Left ventricle myocardium inferior (tissue), 1 donor: ENCODE results near the gene PIK3CD. TPM values are rescaled to one million over a fixed set of nuclear protein-coding genes. Genes with fewer than 3 reads are reported as not detected.

Experiments
- DNase-seq: peaks from one replicate; pipeline ENCODE4 v3.0.0-alpha.2; 2020
- H3K27ac ChIP-seq: fragments of 200-600 bp; replicated peaks from 2 replicates; pipeline ENCODE4 v1.8.0; 2021
- H3K27me3 ChIP-seq: fragments of 200-600 bp; 2 replicates; pipeline ENCODE4 v1.8.0; 2021; ENCODE audit warnings: low read depth
- H3K36me3 ChIP-seq: fragments of 200-600 bp; 2 replicates; pipeline ENCODE4 v1.8.0; 2021
- H3K4me1 ChIP-seq: fragments of 200-600 bp; 2 replicates; pipeline ENCODE4 v1.8.0; 2021
- H3K4me3 ChIP-seq: fragments of 200-600 bp; 2 replicates; pipeline ENCODE4 v1.8.0; 2021; ENCODE audit warnings: mild to moderate bottlenecking, moderate library complexity
- H3K9me3 ChIP-seq: fragments of 200-600 bp; replicated peaks from 2 replicates; pipeline ENCODE4 v1.8.0; 2021
- CTCF ChIP-seq: fragments of 200-600 bp; IDR thresholded peaks from 2 replicates; pipeline ENCODE4 v1.8.0; 2021; ENCODE audit warnings: antibody characterized with exemption, mild to moderate bottlenecking, borderline replicate concordance
- intact Hi-C: fragments of 100-400 bp; cut with micrococcal nuclease; formaldehyde crosslinking; loops from one replicate; pipeline ENCODE4 v1.11.0; 2022
- total RNA-seq: library from RNA; stranded (reverse); fragmentation: NEBNext Ultra II Directional; extraction: Animal tissue kit (Norgen Biotek cat#: 25700); gene quantifications from one replicate; pipeline ENCODE4 v1.2.1, GENCODE V29; 2021
- donor health status: DM: no; HTN: yes; CAD: no; lungs with severe emphysema.

PIK3CD gene
- total RNA-seq, 1 donor from 2014 or later = 2.6 TPM

DNA sequence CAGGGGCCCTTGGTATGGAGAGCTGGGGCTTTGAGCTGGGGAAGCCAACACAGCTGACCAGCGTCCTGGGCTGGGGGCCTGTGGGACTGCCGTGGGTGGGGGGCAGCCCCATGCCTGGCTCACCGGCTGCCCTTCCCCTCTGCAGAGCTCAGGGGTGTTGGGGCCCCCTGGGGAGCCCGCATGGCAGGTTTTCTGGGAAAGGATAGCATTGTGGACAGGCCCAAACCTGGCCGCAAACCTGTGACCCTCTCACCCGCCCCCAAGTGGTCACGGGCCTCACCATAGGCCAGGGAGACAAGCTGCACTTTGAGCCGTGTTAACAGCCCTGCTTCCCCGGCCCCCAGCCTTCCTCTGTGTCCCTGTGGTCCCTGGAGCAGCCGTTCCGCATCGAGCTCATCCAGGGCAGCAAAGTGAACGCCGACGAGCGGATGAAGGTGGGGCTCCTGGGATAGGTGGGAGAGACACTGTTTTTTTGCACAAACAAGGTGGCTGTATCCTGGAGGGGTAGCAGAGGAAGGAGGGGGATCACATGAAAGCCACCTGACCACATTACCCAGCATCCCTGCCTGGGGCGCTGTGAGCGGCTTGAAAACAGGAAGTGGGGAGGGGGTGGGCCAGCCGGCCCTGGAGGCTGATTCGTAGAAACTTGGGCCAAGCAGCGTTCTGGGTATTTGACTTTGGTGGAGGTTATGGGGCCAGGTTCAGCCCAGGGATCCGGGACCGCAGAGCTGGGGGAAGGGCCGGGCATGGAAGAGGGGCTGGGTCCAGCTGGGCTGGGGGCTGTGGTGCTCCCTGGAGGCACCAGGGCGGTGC, 65.9 kb downstream of the PIK3CD start:
- Histone ChIP-seq H3K9me3 (no peaks in the 10 kb centered on the region), H3K4me1 (peaks cover 4% of the 10 kb centered on the region), H3K27me3 (no peaks in the 10 kb centered on the region), H3K27ac (no peak overlapping the region), H3K36me3 (peaks cover 4% of the 10 kb centered on the region), H3K4me3 (peak overlapping the region; percentile 35)
- DNase-seq = peak; percentile 41
- no peak for TF ChIP-seq CTCF
- intact Hi-C loops = no loop called here

DNA sequence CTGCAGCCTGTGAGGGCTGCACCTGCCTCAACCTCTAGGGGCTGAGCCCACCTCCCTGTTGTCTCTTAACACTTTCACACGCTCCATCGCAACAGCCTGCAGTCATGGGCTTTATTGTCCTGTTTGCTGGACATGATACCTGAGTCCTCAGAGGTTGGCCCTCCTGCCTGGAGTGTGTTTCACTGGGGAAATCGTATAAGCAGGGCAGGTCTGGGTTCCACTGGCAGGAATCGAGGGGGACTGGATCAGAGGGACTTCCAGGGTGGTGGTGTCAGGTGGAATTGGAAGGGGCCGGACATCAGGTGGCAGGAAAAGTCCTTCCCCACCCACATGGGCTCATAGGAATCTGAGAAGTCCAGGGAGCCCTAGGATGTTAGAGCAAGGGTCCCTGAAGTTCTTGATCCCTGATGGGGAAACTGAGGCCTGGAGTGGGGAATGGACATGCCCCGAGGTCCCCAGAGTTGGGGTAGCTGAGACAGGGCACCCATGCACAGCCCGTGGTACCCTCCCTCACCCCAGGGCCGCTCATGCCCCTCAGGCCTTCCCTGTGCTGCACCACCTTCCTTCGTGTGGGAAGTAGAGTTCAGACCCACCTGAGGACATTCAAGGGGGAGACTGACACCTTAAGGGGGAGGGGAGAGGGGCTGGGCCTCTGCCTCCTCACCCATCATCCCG, 66.6 kb downstream of the PIK3CD start:
- peaks cover 4% of the 10 kb centered on the region for H3K4me1 ChIP-seq
- H3K27ac ChIP-seq = no peak overlapping the region
- H3K36me3 ChIP-seq = peaks cover 12% of the 10 kb centered on the region
- peak overlapping the region; percentile 35 for H3K4me3 ChIP-seq
- intact Hi-C loops = no loop called here
- DNase-seq = no peak
- no peak for TF ChIP-seq CTCF
- peaks cover 2% of the 10 kb centered on the region for H3K9me3 ChIP-seq
- no peaks in the 10 kb centered on the region for H3K27me3 ChIP-seq

DNA sequence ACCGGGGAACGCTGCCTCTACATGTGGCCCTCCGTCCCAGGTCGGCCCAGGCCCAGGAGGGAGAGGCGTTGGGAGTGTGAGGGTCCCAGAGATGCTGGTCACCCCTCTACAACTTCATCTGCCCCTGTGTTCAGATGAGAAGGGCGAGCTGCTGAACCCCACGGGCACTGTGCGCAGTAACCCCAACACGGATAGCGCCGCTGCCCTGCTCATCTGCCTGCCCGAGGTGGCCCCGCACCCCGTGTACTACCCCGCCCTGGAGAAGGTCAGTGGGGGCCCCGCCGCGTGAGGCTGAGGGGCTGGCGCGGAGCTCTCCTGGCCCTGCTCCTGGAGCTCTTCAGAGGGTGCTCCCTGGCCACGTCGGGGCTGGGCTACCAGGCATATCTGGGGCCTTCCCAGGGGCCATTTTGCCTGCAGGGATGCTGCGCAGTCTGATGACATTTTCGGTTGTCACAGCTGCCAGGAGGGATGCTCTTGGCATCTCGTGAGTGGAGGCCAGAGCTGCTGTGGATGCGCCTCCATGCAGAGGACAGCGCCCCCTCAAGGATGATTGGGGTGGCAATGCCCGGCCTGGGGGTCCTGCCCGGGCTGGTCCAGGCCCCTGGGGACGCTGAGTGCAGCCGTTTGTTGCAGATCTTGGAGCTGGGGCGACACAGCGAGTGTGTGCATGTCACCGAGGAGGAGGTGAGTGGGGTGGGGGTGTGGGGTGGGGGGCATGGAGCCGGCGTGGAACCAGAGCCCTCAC, 68.6 kb downstream of the PIK3CD start:
- Histone ChIP-seq H3K9me3 (peaks cover 11% of the 10 kb centered on the region), H3K4me1 (peaks cover 4% of the 10 kb centered on the region), H3K27ac (no peak overlapping the region), H3K27me3 (no peaks in the 10 kb centered on the region), H3K36me3 (peaks cover 20% of the 10 kb centered on the region), H3K4me3 (no peak overlapping the region)
- intact Hi-C loops = loop anchor here (10.0 kb wide), 1 partner anchor 145 kb away; no protein-coding TSS in a partner anchor
- no peak for DNase-seq
- no peak for TF ChIP-seq CTCF

DNA sequence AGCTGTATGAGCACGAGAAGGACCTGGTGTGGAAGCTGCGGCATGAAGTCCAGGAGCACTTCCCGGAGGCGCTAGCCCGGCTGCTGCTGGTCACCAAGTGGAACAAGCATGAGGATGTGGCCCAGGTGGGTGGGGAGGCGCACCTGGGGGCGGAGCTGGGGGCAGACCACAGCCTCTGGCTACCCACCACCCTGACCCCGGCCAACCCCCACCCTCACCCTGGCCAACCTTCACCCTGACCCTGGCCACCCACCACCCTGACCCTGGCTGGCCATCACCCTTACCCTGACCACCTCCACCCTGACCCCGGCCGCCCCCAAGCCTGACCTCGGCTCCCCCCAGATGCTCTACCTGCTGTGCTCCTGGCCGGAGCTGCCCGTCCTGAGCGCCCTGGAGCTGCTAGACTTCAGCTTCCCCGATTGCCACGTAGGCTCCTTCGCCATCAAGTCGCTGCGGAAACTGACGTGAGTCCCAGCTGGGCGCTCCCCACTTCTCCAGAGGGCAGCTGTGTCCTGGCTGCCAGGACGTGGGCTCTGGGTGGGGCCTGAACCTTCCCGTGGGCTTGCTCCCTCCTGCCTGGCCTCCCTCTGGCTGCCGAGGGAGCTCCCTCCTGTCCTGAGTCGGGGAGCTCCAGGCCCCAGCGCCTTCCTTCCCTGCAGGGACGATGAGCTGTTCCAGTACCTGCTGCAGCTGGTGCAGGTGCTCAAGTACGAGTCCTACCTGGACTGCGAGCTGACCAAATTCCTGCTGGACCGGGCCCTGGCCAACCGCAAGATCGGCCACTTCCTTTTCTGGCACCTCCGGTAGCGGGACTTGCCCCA, 69.5 kb downstream of the PIK3CD start:
- TF ChIP-seq CTCF = no peak
- Histone ChIP-seq H3K4me1 (peaks cover 4% of the 10 kb centered on the region), H3K9me3 (peaks cover 11% of the 10 kb centered on the region), H3K27ac (no peak overlapping the region), H3K36me3 (peaks cover 20% of the 10 kb centered on the region), H3K4me3 (no peak overlapping the region), H3K27me3 (no peaks in the 10 kb centered on the region)
- no peak for DNase-seq
- intact Hi-C loops = loop anchor here (10.0 kb wide), 1 partner anchor 144 kb away; no protein-coding TSS in a partner anchor
